Non-pigmented ciliary epithelial cell (primary cell): ENCODE results near the gene GRM5.
"Not testable (repeated sequence)": the region's sequence is repeated elsewhere in the genome, so short reads cannot be mapped to it uniquely, and the experiment has no call there.

Experiments
- DNase-seq: peaks from one replicate; pipeline ENCODE4 v3.0.0-alpha.2; 2010; ENCODE audit warnings: low read depth

GRM5 gene

DNA sequence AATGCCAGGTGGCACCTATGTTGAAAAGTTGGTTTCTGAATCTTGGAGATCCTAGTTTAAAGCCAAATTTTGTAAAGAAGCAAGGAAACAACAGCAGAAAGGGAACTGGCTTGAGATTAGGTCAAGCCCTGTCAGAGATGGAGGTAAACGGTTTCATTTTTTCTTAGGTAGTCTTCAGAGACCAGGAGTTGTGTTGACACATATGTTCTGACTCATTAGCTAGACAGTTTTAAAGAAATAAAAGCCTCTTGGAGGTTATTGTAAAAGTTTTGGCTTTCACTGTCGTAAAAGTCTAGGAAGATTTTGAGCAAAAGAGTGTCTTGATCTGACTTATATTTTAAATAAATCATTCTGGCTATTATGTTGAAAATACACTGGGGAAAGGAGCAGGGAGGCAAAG is 576.8 kb downstream of the GRM5 start:
- no peak for DNase-seq

DNA sequence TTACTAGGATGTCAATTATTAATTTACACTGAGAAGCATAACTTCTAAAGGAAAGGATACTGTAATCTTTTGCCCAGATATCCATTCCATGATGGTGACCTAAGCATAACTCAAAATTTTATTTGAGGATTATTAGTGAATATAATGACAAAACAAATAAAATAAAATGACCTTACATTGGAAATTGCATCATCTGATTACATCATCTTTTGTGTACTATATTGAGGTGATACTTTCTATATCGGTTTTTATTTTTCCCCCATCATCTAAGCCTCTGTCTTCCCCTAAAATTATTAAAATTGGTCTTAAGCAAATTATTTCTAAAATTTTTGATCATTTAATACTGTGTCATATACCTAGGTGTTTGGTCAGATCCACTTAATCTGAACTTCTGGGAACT is 578.1 kb downstream of the GRM5 start:
- DNase-seq, result no peak

DNA sequence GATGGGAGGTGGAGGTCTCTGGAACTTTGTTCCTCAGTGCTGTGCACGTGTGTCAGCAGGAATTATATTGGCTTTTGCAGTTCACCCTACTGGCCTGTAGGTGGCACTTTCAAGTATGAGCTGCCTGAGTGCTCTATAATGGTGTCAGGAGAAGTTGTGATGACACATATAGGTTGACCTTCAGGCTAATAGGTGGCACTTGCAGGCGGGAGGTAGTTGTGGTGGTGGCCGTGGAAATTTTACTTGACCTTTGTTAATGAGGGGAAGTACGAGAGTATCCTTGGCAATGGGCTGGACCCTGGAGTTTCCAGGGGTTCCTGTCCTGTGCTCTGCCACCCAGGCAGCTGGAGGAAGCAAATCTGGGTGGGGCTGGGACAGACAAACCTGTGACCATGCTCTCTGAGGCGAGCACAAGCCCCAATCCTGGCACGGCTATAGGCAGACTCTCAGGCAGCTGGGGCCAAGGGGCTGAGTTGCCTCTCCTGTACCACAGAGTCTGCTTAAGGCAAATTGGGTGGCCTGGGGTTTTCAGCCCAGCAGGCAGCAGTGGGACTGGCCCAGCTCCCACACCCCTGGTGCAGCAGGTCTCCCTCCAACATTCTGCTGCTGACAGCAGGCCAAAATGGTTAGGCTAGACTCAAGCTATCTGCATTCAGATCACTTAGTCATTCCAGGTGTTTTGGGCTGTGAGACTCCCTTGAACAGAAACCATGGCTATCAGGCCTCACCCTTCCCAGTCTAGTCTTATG is 580.7 kb downstream of the GRM5 start:
- no peak for DNase-seq

DNA sequence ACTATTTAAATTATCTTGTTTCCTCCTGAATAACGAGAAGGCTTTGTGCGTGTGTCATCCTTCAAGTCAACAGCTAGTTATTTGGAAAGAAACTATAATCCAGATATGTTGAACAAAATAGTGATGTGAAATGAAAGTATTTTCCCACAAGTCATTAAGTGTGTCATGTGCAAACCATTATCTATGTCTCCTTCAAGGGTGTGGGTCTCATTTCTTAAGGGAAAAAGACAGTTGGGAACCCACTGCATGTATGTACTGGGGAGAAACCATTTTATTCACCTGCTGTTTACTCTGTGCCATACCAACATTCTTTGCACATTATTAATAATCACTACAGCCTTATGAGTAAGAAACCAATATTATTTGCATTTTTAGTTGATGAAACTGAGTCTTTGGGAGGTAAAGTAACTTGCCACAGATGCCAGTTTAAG is 582.9 kb downstream of the GRM5 start:
- DNase-seq, result no peak

DNA sequence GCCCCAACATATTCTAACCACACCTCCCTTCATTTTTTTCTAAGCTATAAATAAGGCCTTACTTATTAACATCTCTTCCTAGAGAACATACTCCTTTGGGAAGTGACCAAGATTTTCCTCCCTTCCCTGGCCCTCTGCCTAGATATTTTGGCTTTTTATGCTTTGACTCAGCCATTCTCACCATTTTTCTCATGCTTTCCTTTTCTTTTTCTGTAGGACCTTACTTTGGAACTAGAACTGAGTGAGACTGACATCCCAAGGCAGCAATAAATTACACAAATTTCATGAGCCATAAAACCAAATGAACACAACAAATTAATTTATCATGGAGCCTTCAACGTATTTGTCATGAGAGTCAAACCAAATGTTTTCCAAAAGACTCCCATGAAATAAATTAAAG is 585.6 kb downstream of the GRM5 start:
- peak; percentile 73 for DNase-seq

DNA sequence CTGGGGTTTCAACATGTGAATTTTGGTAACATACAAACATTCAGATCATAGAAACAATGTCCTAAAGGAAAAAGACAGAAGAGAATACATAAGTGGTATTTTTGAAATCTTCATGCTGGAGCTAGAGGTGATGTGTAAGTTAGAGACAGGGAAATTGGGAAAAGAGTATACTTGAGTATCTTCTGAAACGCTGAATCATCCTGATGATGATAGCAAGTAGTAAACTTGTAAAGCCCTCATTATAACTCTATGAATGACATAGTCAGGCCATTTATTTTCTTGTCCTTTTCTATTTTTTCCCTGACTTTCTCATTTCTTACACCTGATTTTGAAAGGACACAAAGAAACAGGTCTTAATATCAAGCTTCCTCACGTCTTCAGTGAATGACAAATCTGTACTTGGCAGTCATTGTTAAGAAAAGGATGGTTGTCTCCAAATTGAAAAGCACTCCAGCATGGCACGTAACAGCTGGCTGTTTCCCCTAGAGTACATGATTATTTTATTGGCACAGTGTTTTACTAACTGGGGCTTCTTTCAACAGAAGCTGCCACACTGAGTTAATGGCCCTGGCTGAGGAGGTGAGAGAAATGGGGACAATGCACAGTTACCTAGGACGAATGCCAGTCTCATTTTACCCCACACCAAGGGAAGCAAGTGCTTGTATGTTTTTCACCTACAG is 587.5 kb downstream of the GRM5 start:
- DNase-seq, result no peak

DNA sequence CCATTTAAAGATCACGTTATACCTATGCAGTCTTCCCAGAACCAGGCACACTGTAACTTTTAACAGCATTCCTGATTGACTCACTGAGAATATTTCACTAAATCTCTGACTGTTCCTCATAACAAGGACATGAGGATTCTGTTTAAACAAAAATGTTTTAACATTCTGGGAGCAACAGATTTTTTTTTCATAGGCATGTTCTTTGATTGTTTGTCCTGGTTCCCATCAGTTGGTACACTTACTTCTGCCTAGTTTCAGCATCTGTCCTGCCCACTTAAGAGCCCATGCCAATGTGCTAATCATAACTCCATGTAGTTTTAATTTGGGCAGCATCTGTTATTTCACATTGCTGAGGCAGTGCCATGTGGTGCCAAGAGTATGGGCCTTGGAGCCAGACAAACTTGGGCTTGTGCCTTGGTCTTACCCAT is 589.8 kb downstream of the GRM5 start:
- no peak for DNase-seq

DNA sequence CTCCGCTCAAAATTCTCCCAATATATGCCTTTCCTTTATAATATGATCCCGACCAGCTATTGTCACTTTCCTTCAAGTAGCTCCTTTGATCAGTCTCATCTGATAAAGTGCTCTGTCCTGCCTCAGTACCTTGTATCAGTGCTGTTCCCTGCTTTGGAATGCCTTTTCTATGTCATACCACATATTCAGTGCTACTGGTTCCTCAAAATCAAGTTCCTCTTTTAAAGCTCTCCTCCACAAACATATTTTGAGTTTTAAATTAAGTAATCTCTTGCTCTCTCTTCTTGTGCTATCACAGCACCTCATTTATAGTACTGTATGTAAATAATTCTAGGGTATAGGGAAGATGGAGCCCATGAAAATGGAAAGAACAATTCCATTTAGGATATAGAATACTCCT is 591.1 kb downstream of the GRM5 start:
- no peak for DNase-seq

DNA sequence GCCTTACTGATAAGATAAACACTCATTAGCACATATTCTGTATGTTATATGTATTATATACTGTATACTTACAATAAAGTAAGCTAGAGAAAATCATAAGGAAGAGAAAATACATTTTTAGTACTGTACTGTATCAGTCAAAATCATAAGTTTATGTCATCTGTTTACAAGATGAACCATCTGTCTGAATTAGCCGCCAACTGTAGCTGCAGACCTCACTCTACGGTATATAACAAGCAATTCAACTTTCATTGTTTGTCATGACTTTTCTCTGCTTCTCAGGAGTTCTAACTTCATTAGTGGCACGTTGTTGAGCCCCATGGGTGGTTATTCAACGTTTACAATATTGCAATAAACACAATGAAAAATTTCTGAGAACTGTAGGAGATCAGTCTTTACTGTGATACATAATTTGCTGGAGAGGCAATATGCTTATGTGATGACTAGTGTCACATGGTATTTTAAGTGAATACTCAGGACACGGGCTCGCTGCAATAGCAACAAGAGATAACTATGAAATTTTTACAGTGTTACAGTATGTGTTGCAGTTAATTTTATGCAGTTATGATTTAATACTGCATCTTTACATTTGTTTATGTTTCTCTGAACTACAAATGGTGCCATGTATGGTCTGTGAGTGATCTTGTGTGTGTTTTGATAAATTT is 596.1 kb downstream of the GRM5 start:
- DNase-seq, result no peak

DNA sequence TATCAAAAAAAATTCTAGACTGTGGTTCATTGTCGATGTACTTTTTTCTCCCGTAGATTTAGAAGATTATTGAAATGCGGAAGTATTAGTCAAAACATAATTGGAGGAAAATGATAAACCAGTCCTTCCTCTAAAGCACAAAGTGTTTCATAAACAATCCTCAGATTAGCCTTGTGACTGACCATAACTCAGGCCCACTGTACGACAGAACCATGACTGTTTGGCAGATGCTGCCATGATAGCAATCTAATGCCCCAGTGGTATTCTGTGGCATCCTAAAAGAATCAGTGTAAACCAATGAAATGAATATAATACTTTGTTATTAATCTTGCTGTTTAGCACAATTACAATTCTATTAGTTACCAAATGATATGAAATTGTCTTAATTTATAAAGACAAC is 601.3 kb downstream of the GRM5 start:
- no peak for DNase-seq

DNA sequence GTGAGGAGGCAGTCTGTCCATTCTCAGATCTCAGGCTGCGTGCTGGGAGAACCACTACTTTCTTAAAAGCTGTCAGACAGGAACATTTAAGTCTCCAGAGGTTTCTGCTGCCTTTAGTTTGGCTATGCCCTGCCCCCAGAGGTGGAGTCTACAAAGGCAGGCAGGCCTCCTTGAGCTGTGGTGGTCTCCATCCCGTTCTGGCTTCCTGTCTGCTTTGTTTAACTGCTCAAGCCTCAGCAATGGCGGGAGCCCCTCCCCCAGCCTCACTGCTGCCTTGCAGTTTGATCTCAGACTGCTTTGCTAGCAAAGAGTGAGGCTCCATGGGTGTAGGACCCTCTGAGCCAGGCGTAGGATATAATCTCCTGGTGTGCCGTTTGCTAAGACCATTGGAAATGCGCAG is 602.5 kb downstream of the GRM5 start:
- DNase-seq, result not testable (repeated sequence)

DNA sequence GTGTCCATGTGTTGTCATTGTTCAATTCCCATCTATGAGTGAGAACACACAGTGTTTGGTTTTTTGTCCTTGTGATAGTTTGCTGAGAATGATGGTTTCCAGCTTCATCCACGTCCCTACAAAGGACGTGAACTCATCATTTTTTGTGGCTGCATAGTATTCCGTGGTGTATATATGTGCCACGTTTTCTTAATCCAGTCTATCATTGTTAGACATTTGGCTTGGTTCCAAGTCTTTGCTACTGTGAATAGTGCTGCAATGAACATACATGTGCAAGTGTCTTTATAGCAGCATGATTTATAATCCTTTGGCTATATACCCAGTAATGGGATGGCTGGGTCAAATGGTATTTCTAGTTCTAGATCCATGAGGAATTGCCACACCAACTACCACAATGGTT is 607.7 kb downstream of the GRM5 start:
- DNase-seq, result not testable (repeated sequence)

DNA sequence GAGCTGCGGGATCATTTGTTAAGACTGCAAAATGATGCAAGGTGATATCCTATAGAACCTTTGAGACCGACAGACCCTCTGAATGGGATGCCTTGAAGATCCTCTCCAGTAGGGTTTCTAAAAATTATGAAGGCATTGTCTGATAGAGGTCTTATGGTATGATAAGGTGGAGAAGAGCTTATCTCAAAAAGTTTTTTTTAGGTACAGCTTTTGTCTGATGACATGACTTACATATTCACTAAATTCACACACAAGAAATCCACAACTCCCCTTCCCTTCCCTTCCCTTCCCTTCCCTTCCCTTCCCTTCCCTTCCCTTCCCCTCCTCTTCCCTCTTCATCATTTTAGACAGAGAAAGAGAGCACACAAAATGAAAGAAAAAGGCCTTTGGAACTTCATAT is 609.8 kb downstream of the GRM5 start:
- DNase-seq, result no peak

DNA sequence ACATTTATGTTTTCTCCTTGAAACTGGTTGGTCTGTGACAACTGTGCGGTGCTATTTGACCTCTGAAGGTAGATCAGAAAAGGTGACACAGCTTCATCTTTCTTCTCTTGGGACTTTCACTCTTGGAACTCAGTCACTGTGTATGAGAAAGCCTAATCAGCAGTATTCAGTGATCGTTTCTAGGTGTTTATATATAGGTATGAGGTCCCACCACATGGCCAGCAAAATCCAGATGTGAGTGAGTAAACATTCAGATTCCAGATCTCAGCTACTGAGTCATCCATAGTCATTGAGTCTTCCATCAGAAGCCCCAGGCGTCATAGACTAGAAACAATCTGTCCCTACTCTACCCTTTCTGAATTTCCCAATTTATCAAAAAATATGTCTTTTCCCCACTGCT is 610.9 kb downstream of the GRM5 start:
- no peak for DNase-seq
